Measurements from ENCODE around the gene CCDC33.

DNA sequence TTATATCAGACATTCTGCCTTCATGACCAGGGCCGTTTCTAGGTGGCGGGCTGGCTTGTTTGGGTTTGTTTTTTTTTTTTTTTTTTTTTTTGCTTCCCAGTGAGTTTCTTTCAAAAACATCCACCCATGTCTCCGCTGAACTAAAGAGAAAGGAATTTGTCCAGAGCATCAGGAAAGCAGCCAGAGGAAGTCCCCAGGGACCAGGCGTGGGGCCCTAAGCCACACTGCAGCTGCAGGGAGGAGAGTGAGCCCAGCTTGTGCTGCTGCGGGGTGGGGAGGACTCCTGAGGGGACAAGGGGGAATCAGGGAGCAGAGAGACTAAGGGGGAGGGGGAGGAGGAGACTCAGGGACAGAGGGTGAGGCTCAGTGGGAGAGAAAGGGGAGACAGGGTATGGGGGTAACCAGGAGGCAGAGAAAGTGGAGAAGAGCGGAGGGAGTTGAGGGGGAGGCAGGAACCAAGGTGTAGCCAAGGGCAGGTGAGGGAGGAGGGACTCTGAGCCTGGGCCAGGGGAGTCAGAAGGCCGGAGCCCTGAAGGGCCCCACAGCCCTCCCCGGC is 81.8 kb downstream of the CCDC33 start:
- TF ChIP-seq, protein P1, sequence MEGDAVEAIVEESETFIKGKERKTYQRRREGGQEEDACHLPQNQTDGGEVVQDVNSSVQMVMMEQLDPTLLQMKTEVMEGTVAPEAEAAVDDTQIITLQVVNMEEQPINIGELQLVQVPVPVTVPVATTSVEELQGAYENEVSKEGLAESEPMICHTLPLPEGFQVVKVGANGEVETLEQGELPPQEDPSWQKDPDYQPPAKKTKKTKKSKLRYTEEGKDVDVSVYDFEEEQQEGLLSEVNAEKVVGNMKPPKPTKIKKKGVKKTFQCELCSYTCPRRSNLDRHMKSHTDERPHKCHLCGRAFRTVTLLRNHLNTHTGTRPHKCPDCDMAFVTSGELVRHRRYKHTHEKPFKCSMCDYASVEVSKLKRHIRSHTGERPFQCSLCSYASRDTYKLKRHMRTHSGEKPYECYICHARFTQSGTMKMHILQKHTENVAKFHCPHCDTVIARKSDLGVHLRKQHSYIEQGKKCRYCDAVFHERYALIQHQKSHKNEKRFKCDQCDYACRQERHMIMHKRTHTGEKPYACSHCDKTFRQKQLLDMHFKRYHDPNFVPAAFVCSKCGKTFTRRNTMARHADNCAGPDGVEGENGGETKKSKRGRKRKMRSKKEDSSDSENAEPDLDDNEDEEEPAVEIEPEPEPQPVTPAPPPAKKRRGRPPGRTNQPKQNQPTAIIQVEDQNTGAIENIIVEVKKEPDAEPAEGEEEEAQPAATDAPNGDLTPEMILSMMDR (IDR thresholded peaks at IDR 0.05): no peak
- no peak for TF ChIP-seq POLR2A (IDR thresholded peaks at IDR 0.05)
- no peak for TF ChIP-seq EP300 (IDR thresholded peaks at IDR 0.05)
